OCI-LY3 (cell line): ENCODE measurements around the gene TEAD3.

Experiments
- CTCF ChIP-seq: fragments of 200-600, 300-600 bp; sonication (generic); IDR thresholded peaks from 2 replicates; pipeline ENCODE4 v1.5.1; 2014; ENCODE audit warnings: antibody characterized with exemption, low read length, low read depth
- EZH2phosphoT487 ChIP-seq: fragments of 200-600 bp; shearing (Covaris generic); IDR thresholded peaks from 2 replicates; pipeline ENCODE4 v1.6.1; 2018; ENCODE audit warnings: antibody characterized with exemption, mixed run types, low read depth

GRCh38 chr6:35514587-35514986 is 17.7 kb upstream of the TEAD3 start:
- TF ChIP-seq CTCF, result no peak
- TF ChIP-seq EZH2phosphoT487, result no peak
